SK-N-SH (cell line): ENCODE results near the gene SOX10. TPM values are rescaled to one million over a fixed set of nuclear protein-coding genes. Genes with fewer than 3 reads are reported as not detected.

ENCODE experiments used
- CTCF ChIA-PET: fragments of 300-600, 350-600 bp; formaldehyde crosslinking; extraction: SDS; loops from one replicate; lab custom pipeline; 2021; lab: Yijun Ruan, JAX
- POLR2A ChIA-PET: fragments of 350-600 bp; sonication (Branson Sonifier 250); formaldehyde crosslinking; extraction: SDS; loops from one replicate; lab custom pipeline; 2020; ENCODE audit warnings: antibody characterized with exemption, inconsistent platforms; lab: Yijun Ruan, JAX
- DNase-seq: peaks from one replicate; pipeline ENCODE4 v3.0.0; 2012
- H2AFZ ChIP-seq: fragments of 200-600 bp; sonication (generic); 2 replicates; pipeline ENCODE4 v1.8.1; 2016; ENCODE audit warnings: antibody characterized with exemption, mild to moderate bottlenecking, low read depth
- H3F3A ChIP-seq: fragments of 200-600 bp; sonication (generic); replicated peaks from 2 replicates; pipeline ENCODE3; 2016; ENCODE audit warnings: antibody characterized with exemption, mild to moderate bottlenecking; ENCODE audit not compliant: insufficient read depth
- H3K27ac ChIP-seq, 2 experiments: fragments of 200-500 bp in 1 of 2; fragments of 200-600 bp in 1 of 2; sonication (Bioruptor generic) in 1 of 2; sonication (generic), shearing (Covaris generic) in 1 of 2; 2 replicates each; pipeline versions ENCODE4 v1.5.1 to v1.6.1; 2014 to 2016; ENCODE audit warnings: low read depth in 2 of 2, inconsistent platforms in 1 of 2, low read length in 1 of 2, mild to moderate bottlenecking in 1 of 2, mixed read lengths in 1 of 2
- H3K27me3 ChIP-seq: fragments of 200-600 bp; sonication (generic), shearing (Covaris generic); 2 replicates; pipeline ENCODE4 v1.6.1; 2016; ENCODE audit warnings: mixed run types; ENCODE audit not compliant: insufficient read depth
- H3K36me3 ChIP-seq, 2 experiments: fragments of 200-500 bp in 1 of 2; fragments of 200-600 bp in 1 of 2; sonication (Bioruptor generic) in 1 of 2; sonication (generic) in 1 of 2; replicated peaks in 1 of 2; 2 replicates each; pipeline versions ENCODE3 to v1.5.1; 2014 to 2016; ENCODE audit warnings: low read length in 1 of 2, mild to moderate bottlenecking in 1 of 2; ENCODE audit not compliant: insufficient read depth in 2 of 2, control insufficient read depth in 1 of 2
- H3K4me1 ChIP-seq, 2 experiments: fragments of 200-500 bp in 1 of 2; fragments of 200-600 bp in 1 of 2; sonication (Bioruptor generic) in 1 of 2; sonication (generic), shearing (Covaris generic) in 1 of 2; 2 replicates each; pipeline versions ENCODE4 v1.5.1 to v1.6.1; 2014 to 2016; ENCODE audit warnings: low read depth in 1 of 2, low read length in 1 of 2, mixed run types in 1 of 2; ENCODE audit not compliant: insufficient read depth in 2 of 2, control insufficient read depth in 1 of 2
- H3K4me2 ChIP-seq: fragments of 200-600 bp; sonication (generic), shearing (Covaris generic); 2 replicates; pipeline ENCODE4 v1.6.1; 2017; ENCODE audit warnings: mixed run types
- H3K4me3 ChIP-seq, 2 experiments: fragments of 200-500 bp in 1 of 2; fragments of 200-600 bp in 1 of 2; sonication (Bioruptor generic) in 1 of 2; sonication (generic), shearing (Covaris generic) in 1 of 2; 2 replicates each; pipeline versions ENCODE4 v1.5.1 to v1.8.1; 2014 to 2016; ENCODE audit warnings: low read depth in 2 of 2, inconsistent platforms in 1 of 2, low read length in 1 of 2, mild to moderate bottlenecking in 1 of 2, mixed read lengths in 1 of 2, moderate library complexity in 1 of 2
- H3K79me2 ChIP-seq: fragments of 200-600 bp; sonication (generic); 2 replicates; pipeline ENCODE4 v1.8.1; 2017; ENCODE audit warnings: mild to moderate bottlenecking; ENCODE audit not compliant: insufficient read depth
- H3K9ac ChIP-seq: fragments of 200-600 bp; sonication (generic); 2 replicates; pipeline ENCODE4 v1.6.1; 2017; ENCODE audit warnings: mixed run types
- H3K9me2 ChIP-seq: fragments of 200-600 bp; sonication (generic); 2 replicates; pipeline ENCODE4 v1.6.1; 2017; ENCODE audit warnings: mixed run types
- H3K9me3 ChIP-seq: fragments of 200-600 bp; sonication (generic); 2 replicates; pipeline ENCODE4 v1.6.1; 2017; ENCODE audit warnings: mixed run types, mild to moderate bottlenecking, moderate library complexity
- H4K20me1 ChIP-seq: fragments of 200-600 bp; sonication (generic); 2 replicates; pipeline ENCODE4 v1.6.1; 2017; ENCODE audit warnings: mild to moderate bottlenecking, mixed run types; ENCODE audit not compliant: insufficient read depth
- EZH2phosphoT487 ChIP-seq: fragments of 200-600 bp; sonication (generic); IDR thresholded peaks from 2 replicates; pipeline ENCODE4 v1.6.1; 2017; ENCODE audit warnings: low read depth, mixed run types, mild to moderate bottlenecking, antibody characterized with exemption, moderate library complexity, borderline replicate concordance
- FOSL2 ChIP-seq: IDR thresholded peaks from 2 replicates; pipeline ENCODE4 v1.4.0; 2012; ENCODE audit warnings: low read depth, mild to moderate bottlenecking, moderate library complexity, borderline replicate concordance
- JUND ChIP-seq: IDR thresholded peaks from 2 replicates; pipeline ENCODE4 v1.4.0; 2012
- MXI1 ChIP-seq: IDR thresholded peaks from 2 replicates; pipeline ENCODE4 v1.6.1; 2012; ENCODE audit warnings: mild to moderate bottlenecking, low read depth, low read length, improper control_type of control experiment
- PBX3 ChIP-seq: IDR thresholded peaks from 2 replicates; pipeline ENCODE4; 2012
- RCOR1 ChIP-seq: fragments of 150-350 bp; IDR thresholded peaks from 2 replicates; pipeline ENCODE4 v1.6.1; 2017; ENCODE audit warnings: antibody characterized with exemption, low read length
- REST ChIP-seq: IDR thresholded peaks from 2 replicates; pipeline ENCODE4 v1.6.1; 2012; ENCODE audit warnings: mild to moderate bottlenecking, low read depth, low read length, moderate library complexity
- RFX5 ChIP-seq: IDR thresholded peaks from 2 replicates; pipeline ENCODE4 v1.6.1; 2012; ENCODE audit warnings: mild to moderate bottlenecking, improper control_type of control experiment, low read length
- SIN3A ChIP-seq: IDR thresholded peaks from 2 replicates; pipeline ENCODE4 v1.6.1; 2012; ENCODE audit warnings: low read depth, mild to moderate bottlenecking, low read length, moderate library complexity, borderline replicate concordance
- SMC3 ChIP-seq: IDR thresholded peaks from 2 replicates; pipeline ENCODE4 v1.6.1; 2012; ENCODE audit warnings: low read depth, low read length, improper control_type of control experiment
- TAF1 ChIP-seq: IDR thresholded peaks from 2 replicates; pipeline ENCODE4 v1.6.1; 2012; ENCODE audit warnings: low read depth, mild to moderate bottlenecking, low read length, moderate library complexity, borderline replicate concordance
- TCF12 ChIP-seq: IDR thresholded peaks from 2 replicates; pipeline ENCODE4 v1.4.0; 2012
- USF1 ChIP-seq: IDR thresholded peaks from 2 replicates; pipeline ENCODE4 v1.4.0; 2012; ENCODE audit warnings: low read depth, borderline replicate concordance
- WGBS: methylation state at CpG from one replicate; pipeline ENCODE4 v1.1.6; 2017; ENCODE audit warnings: low lambda C conversion rate; 5-methylcytosine and 5-hydroxymethylcytosine counted together
- polyA plus RNA-seq, 3 experiments: library from polyadenylated mRNA; depleted of rRNA; stranded (reverse); fragments of >200 nt; gene quantifications; 2 replicates each; pipeline ENCODE4 v1.2.3, GENCODE V29; 2012

The SOX10 gene
- polyA plus RNA-seq, 1 of the 3 experiments (the other 2 are of a cell fraction), result not detected

- Histone ChIP-seq H3F3A (peaks cover 5% of the 10 kb centered on the region), H3K27me3 (no peaks in the 10 kb centered on the region), H3K9ac (no peak overlapping the region), H2AFZ (no peak overlapping the region), H4K20me1 (no peaks in the 10 kb centered on the region), H3K36me3 (peaks cover 25 to 38% of the 10 kb centered on the region in 2 experiments), H3K4me2 (no peak overlapping the region), H3K27ac (no peak overlapping the region), H3K9me3 (no peaks in the 10 kb centered on the region), H3K4me1 (no peaks in the 10 kb centered on the region), H3K79me2 (no peaks in the 10 kb centered on the region; the same call in 1 of the 2 replicates), H3K9me2 (no peaks in the 10 kb centered on the region), H3K4me3 (no peak overlapping the region)
- CTCF ChIA-PET, result interaction anchor here (3.1 kb wide), 1 partner anchor 10 kb away, joined by 10 read pairs; no protein-coding TSS in a partner anchor
- peak; percentile 25 for DNase-seq
- no peak for TF ChIP-seq USF1
- no peak for TF ChIP-seq RFX5
- no peak for TF ChIP-seq SIN3A
- no peak for TF ChIP-seq MXI1
- TF ChIP-seq REST, result no peak
- TF ChIP-seq PBX3, result no peak
- no peak for TF ChIP-seq FOSL2
- TF ChIP-seq RCOR1, result no peak
- TF ChIP-seq TAF1, result no peak
- TF ChIP-seq TCF12, result no peak
- TF ChIP-seq EZH2phosphoT487, result no peak
- no peak for TF ChIP-seq SMC3
- TF ChIP-seq JUND, result no peak
- 97% methylated on average over 4 of the region's 4 CpGs for WGBS
- POLR2A ChIA-PET, result no interaction called here
These were observed 60.4 kb downstream of the SOX10 start for GRCh38 chr22:37923927-37924326.

Other genes with a start within 250 kb of the SOX10 start
- gene GCAT, start 176.6 kb downstream of the SOX10 start, polyA plus RNA-seq (2012; rRNA removed), result 20.3 and 24.2 TPM in 2 replicates
- gene GALR3, start 161.2 kb downstream of the SOX10 start, polyA plus RNA-seq (2012; rRNA removed), result not detected in 2 replicates
- 27.5 and 27.6 TPM in 2 replicates for gene ANKRD54, start 140.2 kb downstream of the SOX10 start, polyA plus RNA-seq (2012; rRNA removed)
- 478 and 642 TPM in 2 replicates for gene EIF3L, start 135.1 kb downstream of the SOX10 start, polyA plus RNA-seq (2012; rRNA removed)
- gene MICALL1, start 78.3 kb downstream of the SOX10 start, polyA plus RNA-seq (2012; rRNA removed), result 12.9 and 15.2 TPM in 2 replicates
- 0.33 and 0.45 TPM in 2 replicates for gene C22orf23, start 31.0 kb downstream of the SOX10 start, polyA plus RNA-seq (2012; rRNA removed)
- 146 and 255 TPM in 2 replicates for gene POLR2F, start 30.9 kb downstream of the SOX10 start, polyA plus RNA-seq (2012; rRNA removed)
- 36.8 and 42.8 TPM in 2 replicates for gene PICK1, start 72.8 kb upstream of the SOX10 start, polyA plus RNA-seq (2012; rRNA removed)
- not detected in 2 replicates for gene SLC16A8, start 99.6 kb upstream of the SOX10 start, polyA plus RNA-seq (2012; rRNA removed)
- gene BAIAP2L2, start 126.1 kb upstream of the SOX10 start, polyA plus RNA-seq (2012; rRNA removed), result 0.13 and 0.16 TPM in 2 replicates
- 10.5 and 14.5 TPM in 2 replicates for gene PLA2G6, start 197.3 kb upstream of the SOX10 start, polyA plus RNA-seq (2012; rRNA removed)
- gene MAFF, start 217.4 kb upstream of the SOX10 start, polyA plus RNA-seq (2012; rRNA removed), result 7.9 and 8.2 TPM in 2 replicates